Raji (cell line): ENCODE measurements around the gene SPNS3.

ENCODE experiments used
- POLR2A ChIP-seq: IDR thresholded peaks from 2 replicates; pipeline ENCODE4 v1.6.1; 2011; ENCODE audit warnings: low read depth, low read length, control low read depth; ENCODE audit not compliant: insufficient read depth

Gene SPNS3

DNA sequence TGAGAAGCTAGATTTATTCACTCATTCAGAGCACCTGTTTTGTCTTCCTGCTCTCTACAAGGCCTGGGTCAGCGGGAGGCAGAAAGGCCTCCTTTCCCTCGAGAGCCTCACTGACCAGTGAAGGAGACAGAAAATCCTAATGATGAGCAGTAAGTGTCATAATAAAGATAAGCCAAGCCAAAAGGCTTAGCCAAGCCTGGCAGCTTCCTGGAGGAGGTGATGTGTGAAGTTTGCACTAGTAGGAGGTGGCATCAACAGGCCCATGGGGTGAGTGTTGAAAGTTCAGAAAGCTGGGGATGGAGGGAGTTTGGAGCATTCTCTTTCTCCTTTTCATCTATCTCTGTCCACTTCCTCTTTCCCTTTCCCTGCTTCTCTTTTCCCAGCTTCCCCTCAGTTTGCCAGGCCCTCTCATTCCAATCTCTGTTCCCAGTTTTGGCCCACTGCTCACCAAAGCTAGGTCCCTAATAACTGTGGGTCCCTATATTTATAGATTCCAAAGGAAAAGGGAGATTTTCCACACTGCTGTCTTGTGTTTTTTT lies 16.5 kb upstream of the SPNS3 start:
- TF ChIP-seq POLR2A: no peak

DNA sequence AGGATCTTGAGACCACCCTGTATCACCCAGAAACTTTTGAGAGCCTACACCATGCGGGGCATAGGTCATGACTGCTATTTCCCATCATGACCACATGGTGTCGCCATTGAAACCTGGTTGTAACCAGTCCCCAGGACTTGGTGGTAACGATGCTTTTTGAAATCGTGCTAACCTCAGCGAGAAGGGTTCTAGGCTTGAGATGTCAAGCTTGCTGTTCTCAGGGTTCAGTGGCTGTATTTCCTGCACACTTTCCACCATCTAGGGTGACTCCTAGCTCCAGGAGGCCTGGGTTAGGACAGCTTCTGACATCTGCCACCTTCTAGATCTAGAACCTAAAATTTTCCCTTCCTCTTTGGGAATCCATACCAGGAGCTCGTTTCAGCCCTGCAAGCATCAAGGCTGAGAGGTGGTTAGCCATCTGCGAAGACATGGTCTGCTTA lies 13.0 kb upstream of the SPNS3 start:
- TF ChIP-seq POLR2A: no peak

GRCh38 chr17:4422864-4423263 lies 10.9 kb upstream of the SPNS3 start:
- TF ChIP-seq POLR2A: no peak

GRCh38 chr17:4425398-4425797 lies 8.3 kb upstream of the SPNS3 start:
- TF ChIP-seq POLR2A: no peak

DNA sequence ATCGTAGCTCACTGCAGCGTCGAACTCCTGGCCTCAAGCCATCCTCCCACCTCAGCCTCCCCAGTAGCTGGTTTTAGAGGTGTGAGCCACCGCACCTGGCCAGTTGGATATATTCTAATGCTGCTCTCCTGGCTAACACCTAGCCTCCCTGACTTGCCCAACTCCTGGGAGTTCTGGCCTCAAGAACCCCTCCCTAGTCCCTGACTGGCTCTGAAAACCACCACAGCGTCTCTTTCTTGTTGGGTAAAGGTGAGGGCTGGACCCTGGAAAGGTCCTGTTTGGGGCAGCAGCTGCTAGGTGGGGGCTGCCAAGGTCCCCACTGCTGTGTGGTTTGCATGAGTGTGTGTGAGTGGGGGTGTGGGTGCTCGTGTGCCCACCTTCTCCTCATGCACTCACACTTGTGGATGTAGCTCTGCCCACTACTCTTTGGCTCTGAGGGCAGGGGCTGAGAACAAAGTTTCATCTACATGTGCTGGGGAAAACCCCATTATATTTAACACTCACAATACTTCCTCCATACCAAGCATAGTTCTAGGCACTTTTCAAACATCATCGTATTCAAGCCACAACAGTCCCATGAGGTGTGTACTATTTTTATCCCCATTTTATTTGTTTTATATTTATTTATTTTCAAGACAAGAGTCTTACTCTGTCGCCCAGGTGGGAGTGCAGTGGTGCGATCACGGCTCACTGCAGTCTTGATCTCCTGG lies 7.1 kb upstream of the SPNS3 start:
- no peak for TF ChIP-seq POLR2A

DNA sequence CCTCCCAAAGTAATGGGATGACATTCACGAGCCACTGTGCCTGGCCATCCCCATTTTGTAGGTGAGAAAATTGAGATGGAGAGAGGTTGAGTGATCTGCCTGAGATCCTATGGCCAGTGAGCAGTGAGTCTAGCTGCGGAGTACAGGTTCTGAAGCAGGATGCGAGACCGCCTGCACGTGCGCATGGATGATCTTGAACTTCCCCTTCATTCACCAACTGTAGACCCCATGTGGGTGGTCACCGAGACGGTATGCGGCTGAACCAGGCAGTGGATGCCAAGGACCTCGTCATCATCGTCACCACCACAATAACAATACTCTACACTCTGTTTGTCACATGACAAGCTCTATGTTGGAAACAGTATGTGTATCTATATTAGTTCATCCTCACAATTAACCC lies 6.2 kb upstream of the SPNS3 start:
- TF ChIP-seq POLR2A: no peak

DNA sequence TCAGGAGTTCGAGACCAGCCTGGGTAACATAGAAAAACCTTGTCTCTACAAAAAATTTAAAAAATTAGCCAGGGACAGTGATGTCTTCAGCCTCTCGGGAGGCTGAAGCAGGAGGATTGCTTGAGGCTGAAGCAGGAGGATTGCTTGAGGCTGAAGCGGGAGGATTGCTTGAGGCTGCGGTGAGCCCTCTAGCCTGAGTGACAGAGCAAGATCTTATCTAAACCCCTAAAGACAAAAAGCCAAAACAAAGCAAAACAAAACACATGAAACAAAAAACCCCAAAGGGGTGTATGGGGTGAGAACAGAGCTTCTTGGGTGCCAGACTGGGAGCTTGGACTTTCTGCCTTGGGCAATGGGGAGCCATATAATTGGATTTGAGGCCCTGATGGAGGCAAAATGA lies 2.6 kb downstream of the SPNS3 start:
- TF ChIP-seq POLR2A: no peak

- TF ChIP-seq POLR2A: no peak
These were observed 3.1 kb downstream of the SPNS3 start for GRCh38 chr17:4436846-4437245.

- TF ChIP-seq POLR2A: no peak
These were observed 4.6 kb downstream of the SPNS3 start for GRCh38 chr17:4438162-4438944.

DNA sequence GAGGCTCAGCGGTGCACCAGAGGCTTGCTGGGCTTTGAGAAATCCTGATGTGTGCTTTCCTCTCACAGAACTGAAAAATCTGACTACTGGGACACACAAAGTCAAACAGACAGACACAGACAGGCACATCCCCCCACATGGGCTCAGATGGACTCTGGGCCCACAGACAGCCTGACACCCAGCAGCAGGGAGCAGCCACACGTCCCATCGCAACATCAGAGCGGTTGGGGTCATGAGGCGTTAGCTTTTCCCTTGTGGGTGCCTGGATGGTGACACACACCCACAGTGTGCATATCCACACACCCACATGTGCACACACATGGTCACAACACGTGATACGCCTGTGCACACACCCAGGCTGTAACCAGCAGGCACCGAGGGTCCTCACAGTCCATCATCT lies 6.3 kb downstream of the SPNS3 start:
- TF ChIP-seq POLR2A: no peak

GRCh38 chr17:4440690-4441686 lies 7.2 kb downstream of the SPNS3 start:
- no peak for TF ChIP-seq POLR2A

DNA sequence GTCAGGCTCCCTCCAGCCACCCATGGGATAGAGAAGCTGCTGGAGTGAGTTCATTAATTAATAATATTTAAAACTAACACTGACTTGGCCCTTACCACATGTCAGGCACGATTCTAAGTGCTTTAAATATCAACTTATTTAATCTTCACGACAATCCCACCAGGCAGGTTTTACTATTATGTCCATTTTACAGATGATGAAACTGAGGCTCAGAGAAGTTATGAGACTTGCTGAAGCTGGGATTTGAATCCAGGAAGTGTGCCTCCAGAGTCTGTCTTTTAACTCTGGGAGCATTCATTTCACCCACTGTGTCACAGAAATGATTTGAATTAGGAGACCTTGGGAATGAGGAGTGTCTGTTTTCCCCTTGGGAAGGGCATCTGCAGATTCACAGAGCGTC lies 8.8 kb downstream of the SPNS3 start:
- TF ChIP-seq POLR2A: no peak

DNA sequence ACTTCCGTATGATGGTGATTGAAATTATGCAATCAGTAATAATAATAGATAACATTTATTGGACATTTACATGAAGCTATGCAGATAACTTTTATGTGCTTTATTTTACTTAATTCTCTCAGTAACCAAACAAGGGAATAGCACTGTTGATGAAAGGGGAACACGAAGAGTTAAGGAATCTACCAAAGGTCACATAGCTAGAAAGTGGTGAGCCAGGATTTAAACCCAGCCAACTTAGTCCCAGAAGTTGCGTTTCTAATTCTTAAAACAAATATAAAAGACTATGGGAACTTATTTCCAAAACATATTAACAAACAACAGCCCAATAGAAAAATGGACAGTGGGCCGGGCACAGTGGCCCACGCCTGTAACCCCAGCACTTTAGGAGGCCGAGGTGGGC lies 9.7 kb downstream of the SPNS3 start:
- no peak for TF ChIP-seq POLR2A

DNA sequence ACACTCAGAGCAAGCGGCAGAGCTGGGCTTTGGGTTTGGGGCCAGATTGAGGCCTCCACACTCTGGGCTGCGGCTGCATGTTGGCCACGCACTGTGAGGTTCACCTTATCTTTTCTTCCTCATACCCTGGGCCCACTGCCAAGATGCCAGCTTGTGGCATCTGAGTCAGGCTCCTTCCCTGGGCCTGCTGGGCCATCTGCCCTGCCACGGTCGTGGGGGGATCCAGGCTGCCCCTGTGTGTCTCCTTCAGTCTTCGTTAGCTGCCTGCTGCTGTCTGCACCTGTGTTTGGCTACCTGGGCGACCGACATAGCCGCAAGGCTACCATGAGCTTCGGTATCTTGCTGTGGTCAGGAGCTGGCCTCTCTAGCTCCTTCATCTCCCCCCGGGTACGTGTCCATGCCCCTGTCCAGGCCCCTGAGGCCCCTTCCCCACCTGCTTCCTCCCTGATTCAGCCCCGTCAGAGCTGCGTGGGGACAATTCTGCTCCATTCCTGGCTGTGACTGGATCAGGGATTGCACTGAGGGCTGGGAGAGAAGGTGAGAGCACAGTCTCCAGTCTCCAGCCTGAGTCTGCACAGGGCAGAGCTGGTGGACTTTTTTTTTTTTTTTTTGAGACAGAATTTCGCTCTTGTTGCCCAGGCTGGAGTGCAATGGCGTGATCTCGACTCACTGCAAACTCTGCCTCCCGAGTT lies 11.2 kb downstream of the SPNS3 start:
- no peak for TF ChIP-seq POLR2A
